ENCODE results near the gene OR52K1.

DNA sequence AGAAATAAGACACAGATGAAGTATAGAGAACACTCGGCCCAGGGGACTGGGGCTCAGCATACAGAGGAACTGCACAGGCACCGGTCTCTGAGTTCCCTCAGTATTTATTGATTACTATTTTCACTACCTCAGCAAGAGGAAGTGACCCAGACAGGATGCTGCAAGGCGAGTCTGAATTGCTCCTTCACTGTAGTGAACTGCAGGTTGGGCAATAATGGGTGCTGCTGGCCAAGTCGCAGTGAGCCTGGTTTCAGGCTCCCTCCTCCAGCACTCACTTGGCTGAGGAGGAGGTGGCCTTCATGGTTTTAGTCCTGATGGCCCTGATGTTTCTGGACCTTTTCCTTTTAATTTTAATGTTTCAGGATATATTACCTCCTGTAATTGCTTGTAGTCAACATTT lies 22.9 kb upstream of the OR52K1 start:
- TF ChIP-seq, protein P1, sequence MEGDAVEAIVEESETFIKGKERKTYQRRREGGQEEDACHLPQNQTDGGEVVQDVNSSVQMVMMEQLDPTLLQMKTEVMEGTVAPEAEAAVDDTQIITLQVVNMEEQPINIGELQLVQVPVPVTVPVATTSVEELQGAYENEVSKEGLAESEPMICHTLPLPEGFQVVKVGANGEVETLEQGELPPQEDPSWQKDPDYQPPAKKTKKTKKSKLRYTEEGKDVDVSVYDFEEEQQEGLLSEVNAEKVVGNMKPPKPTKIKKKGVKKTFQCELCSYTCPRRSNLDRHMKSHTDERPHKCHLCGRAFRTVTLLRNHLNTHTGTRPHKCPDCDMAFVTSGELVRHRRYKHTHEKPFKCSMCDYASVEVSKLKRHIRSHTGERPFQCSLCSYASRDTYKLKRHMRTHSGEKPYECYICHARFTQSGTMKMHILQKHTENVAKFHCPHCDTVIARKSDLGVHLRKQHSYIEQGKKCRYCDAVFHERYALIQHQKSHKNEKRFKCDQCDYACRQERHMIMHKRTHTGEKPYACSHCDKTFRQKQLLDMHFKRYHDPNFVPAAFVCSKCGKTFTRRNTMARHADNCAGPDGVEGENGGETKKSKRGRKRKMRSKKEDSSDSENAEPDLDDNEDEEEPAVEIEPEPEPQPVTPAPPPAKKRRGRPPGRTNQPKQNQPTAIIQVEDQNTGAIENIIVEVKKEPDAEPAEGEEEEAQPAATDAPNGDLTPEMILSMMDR (conservative IDR thresholded peaks at IDR 0.05 in 1 of 2, IDR thresholded peaks at IDR 0.05 in 1 of 2; ENCODE audit: extremely low read depth in 1 of 2, insufficient read depth in 1 of 2, low read depth in 1 of 2, low read length in 2 of 2): no peak
- TF ChIP-seq EZH2 (IDR thresholded peaks at IDR 0.05; ENCODE audit: borderline replicate concordance, low read length): no peak

All from mammary epithelial cell (primary cell).